Endothelial cell of umbilical vein (primary cell): Measurements from ENCODE around the gene SLC25A5. TPM values are rescaled to one million over a fixed set of nuclear protein-coding genes. Genes with fewer than 3 reads are reported as not detected.

ENCODE experiments used
- BruUV-seq: library from RNA; stranded (reverse); fragments of 400-500 nt; replicated peaks from 2 replicates; lab custom pipeline; 2021; lab: Mats Ljungman, UMichigan
- CTCF ChIA-PET: fragments of 300-600, 350-600 bp; sonication (Branson Sonifier 250); formaldehyde crosslinking; loops from one replicate; lab custom pipeline; 2021; ENCODE audit warnings: antibody characterized with exemption, inconsistent platforms; lab: Charles Lee
- POLR2A ChIA-PET: fragments of 300-600, 350-600 bp; sonication (Branson Sonifier 250); formaldehyde crosslinking; loops from one replicate; lab custom pipeline; 2021; ENCODE audit warnings: antibody characterized with exemption, inconsistent platforms; lab: Charles Lee
- DNase-seq: peaks from one replicate; pipeline ENCODE4 v3.0.0-alpha.2; 2011; ENCODE audit warnings: low read depth, low spot score
- FAIRE-seq: peaks from 2 replicates; lab custom pipeline; 2011; peaks lifted over from hg19 to GRCh38; lab: Jason Lieb, UNC
- H2AFZ ChIP-seq: 2 replicates; pipeline ENCODE4 v1.6.0; 2012; ENCODE audit warnings: low read depth, low read length, control low read depth, inconsistent platforms
- H3K27ac ChIP-seq: 2 replicates; pipeline ENCODE4 v1.5.1; 2011; ENCODE audit warnings: low read depth, mild to moderate bottlenecking, control low read depth, low read length, moderate library complexity; ENCODE audit not compliant: insufficient read depth
- H3K27me3 ChIP-seq, 2 experiments: 2 replicates each; pipeline versions ENCODE4 v1.6.0 to v1.6.1; 2011; ENCODE audit warnings: low read length in 2 of 2, mixed read lengths in 1 of 2; ENCODE audit not compliant: control insufficient read depth in 2 of 2, insufficient read depth in 2 of 2
- H3K36me3 ChIP-seq, 2 experiments: 2 replicates in 1 of 2; 3 replicates in 1 of 2; pipeline ENCODE4 v1.5.1; 2011; ENCODE audit warnings: low read length in 2 of 2, mild to moderate bottlenecking in 1 of 2, moderate library complexity in 1 of 2; ENCODE audit not compliant: control insufficient read depth in 2 of 2, insufficient read depth in 2 of 2; ENCODE audit errors: extremely low read depth in 1 of 2
- H3K4me1 ChIP-seq: 3 replicates; pipeline ENCODE4 v1.5.1; 2011; ENCODE audit warnings: mild to moderate bottlenecking, low read length; ENCODE audit not compliant: control insufficient read depth, insufficient read depth; ENCODE audit errors: extremely low read depth
- H3K4me2 ChIP-seq: 2 replicates; pipeline ENCODE4 v1.6.1; 2011; ENCODE audit warnings: low read length, control low read depth, mixed read lengths; ENCODE audit not compliant: insufficient read depth
- H3K4me3 ChIP-seq, 3 experiments: fragments of 200-600 bp in 1 of 3; sonication (generic), shearing (Covaris generic) in 1 of 3; replicated peaks in 1 of 3; 2 replicates each; pipeline ENCODE4 v1.5.1; 2011 to 2016; ENCODE audit warnings: control low read depth in 3 of 3, low read length in 3 of 3, mild to moderate bottlenecking in 2 of 3, inconsistent platforms in 1 of 3, low read depth in 1 of 3, moderate library complexity in 1 of 3; ENCODE audit not compliant: insufficient read depth in 1 of 3
- H3K79me2 ChIP-seq: 2 replicates; pipeline ENCODE4 v1.6.0; 2012; ENCODE audit warnings: low read length, inconsistent platforms; ENCODE audit not compliant: control insufficient read depth, insufficient read depth
- H3K9ac ChIP-seq: replicated peaks from 2 replicates; pipeline ENCODE3; 2011; ENCODE audit warnings: low read length, control low read depth; ENCODE audit not compliant: insufficient read depth; ENCODE audit errors: extremely low read depth
- H3K9me1 ChIP-seq: replicated peaks from 3 replicates; pipeline ENCODE4 v1.6.0; 2011; ENCODE audit warnings: mild to moderate bottlenecking, low read length; ENCODE audit not compliant: control insufficient read depth, insufficient read depth; ENCODE audit errors: extremely low read depth
- H3K9me3 ChIP-seq: replicated peaks from 2 replicates; pipeline ENCODE4 v1.5.1; 2012; ENCODE audit warnings: low read length, inconsistent platforms; ENCODE audit not compliant: control insufficient read depth, insufficient read depth
- H4K20me1 ChIP-seq: replicated peaks from 2 replicates; pipeline ENCODE3; 2011; ENCODE audit warnings: mild to moderate bottlenecking, low read length; ENCODE audit not compliant: control insufficient read depth, insufficient read depth; ENCODE audit errors: extremely low read depth
- EZH2 ChIP-seq: IDR thresholded peaks from 2 replicates; pipeline ENCODE4 v1.6.1; 2012; ENCODE audit warnings: borderline replicate concordance, low read depth, mild to moderate bottlenecking, moderate library complexity, low read length, inconsistent platforms; ENCODE audit not compliant: severe bottlenecking
- FOS ChIP-seq: IDR thresholded peaks from 2 replicates; pipeline ENCODE4 v1.6.1; 2011; ENCODE audit warnings: mild to moderate bottlenecking, low read length, moderate library complexity, borderline replicate concordance; ENCODE audit not compliant: insufficient read depth
- GATA2 ChIP-seq: IDR thresholded peaks from 2 replicates; pipeline ENCODE4 v1.7.0; 2011; ENCODE audit warnings: low read depth, mild to moderate bottlenecking, moderate library complexity, mixed read lengths, low read length; ENCODE audit not compliant: insufficient read length, insufficient read depth
- JUN ChIP-seq: IDR thresholded peaks from 2 replicates; pipeline ENCODE4 v1.6.1; 2011; ENCODE audit warnings: borderline replicate concordance, low read depth; ENCODE audit not compliant: insufficient read length, insufficient read depth
- MAX ChIP-seq: IDR thresholded peaks from 2 replicates; pipeline ENCODE4 v1.6.1; 2011; ENCODE audit not compliant: insufficient read depth, insufficient read length
- MYC ChIP-seq: IDR thresholded peaks from one replicate; pipeline ENCODE4 v1.6.1; 2011; ENCODE audit warnings: mild to moderate bottlenecking, low read depth, low read length
- POLR2A ChIP-seq: IDR thresholded peaks from 2 replicates; pipeline ENCODE4 v1.6.1; 2012; ENCODE audit warnings: low read depth, mild to moderate bottlenecking, control low read depth, low read length
- POLR2AphosphoS5 ChIP-seq: IDR thresholded peaks from 2 replicates; pipeline ENCODE4 v1.6.1; 2012; ENCODE audit warnings: low read depth, mild to moderate bottlenecking, control low read depth, low read length, moderate library complexity; ENCODE audit not compliant: insufficient read depth
- dilution Hi-C: fragments of 300-500 bp; cut with MboI; formaldehyde crosslinking; loops from one replicate; pipeline ENCODE4 v1.15.0; 2019; ENCODE audit warnings: low sequenced_read_pairs; ENCODE audit not compliant: extremely low pct_ligation_motif_present
- intact Hi-C: fragments of 100-400 bp; cut with micrococcal nuclease; formaldehyde crosslinking; loops from one replicate; pipeline ENCODE4 v1.10.0; 2022
- polyA plus RNA-seq, 4 experiments: library from polyadenylated mRNA; depleted of rRNA in 3 of 4; stranded (reverse) in 3 of 4; unstranded in 1 of 4; fragments of >200 nt; gene quantifications; 2 replicates each; pipeline versions ENCODE4 v1.2.1 to v1.2.3, GENCODE V29; 2011 to 2012; ENCODE audit warnings: missing spikeins in 1 of 4
- total RNA-seq: library from RNA; stranded (reverse); gene quantifications from 2 replicates; pipeline ENCODE4 v1.2.3, GENCODE V29; 2021
- TF ChIP-seq, protein P1 (sequence below), 2 donors: IDR thresholded peaks; 1 replicate in 1 of 2; 2 replicates in 1 of 2; pipeline ENCODE4 v1.5.1; 2011; ENCODE audit warnings: low read length in 2 of 2, mild to moderate bottlenecking in 2 of 2, moderate library complexity in 2 of 2, control low read depth in 1 of 2, inconsistent platforms in 1 of 2, low read depth in 1 of 2; ENCODE audit not compliant: insufficient read depth in 1 of 2; ENCODE audit errors: extremely low read depth in 1 of 2

SLC25A5 gene
- total and polyA plus RNA-seq, 2 donors (not counting 3 experiments of a cell fraction or from before 2014, with no cell fraction given), result 379 to 651 TPM

DNA sequence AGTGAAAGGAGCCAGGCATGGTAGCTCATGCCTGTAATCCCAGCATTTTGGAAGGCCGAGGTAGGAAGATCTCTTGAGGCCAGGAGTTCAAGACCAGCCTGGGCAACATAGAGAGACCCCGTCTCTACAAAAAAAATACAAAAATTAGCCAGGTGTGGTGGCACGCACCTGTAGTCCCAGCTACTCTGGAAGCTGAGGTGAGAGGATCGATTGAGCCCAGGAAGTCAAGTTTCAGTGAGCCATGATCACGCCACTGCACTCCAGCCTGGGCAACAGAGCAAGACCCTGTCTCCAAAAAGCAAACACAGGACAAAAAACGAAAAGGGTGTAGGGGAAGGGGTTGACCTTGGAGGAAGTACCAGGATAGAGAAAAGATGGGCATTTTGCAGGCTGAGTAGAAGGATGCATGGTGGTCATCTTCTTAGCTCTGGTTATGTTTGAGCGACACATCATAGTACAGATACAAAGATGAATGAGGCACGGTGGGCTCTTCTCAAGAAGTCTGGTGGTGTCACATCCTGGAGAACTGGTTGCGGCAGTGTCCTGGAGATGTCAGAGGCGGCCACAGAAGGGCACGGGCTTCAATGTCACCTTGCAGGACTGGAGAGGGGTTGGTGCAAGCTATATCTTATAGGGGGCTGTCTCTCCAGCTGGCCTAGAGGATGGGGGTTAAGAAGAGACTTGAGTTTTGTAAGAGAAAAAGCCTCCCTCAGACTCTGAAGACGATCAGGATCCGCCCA is 32.0 kb downstream of the SLC25A5 start:
- no peaks in the 10 kb centered on the region for H3K36me3 ChIP-seq
- H3K27me3 ChIP-seq, result peaks cover 0 to 2% of the 10 kb centered on the region in 2 experiments
- H3K9me3 ChIP-seq, result no peaks in the 10 kb centered on the region
- no peak overlapping the region for H3K4me2 ChIP-seq
- no TSS peak for BruUV-seq
- H3K4me1 ChIP-seq, result peaks cover 14% of the 10 kb centered on the region
- FAIRE-seq (no peak), DNase-seq (no peak)
- intact Hi-C loops (no loop called here), dilution Hi-C loops (no loop called here)
- ChIA-PET CTCF (no interaction called here), POLR2A (no interaction called here)
- H3K9me1 ChIP-seq, result no peaks in the 10 kb centered on the region
- TF ChIP-seq POLR2AphosphoS5 (no peak), GATA2 (no peak), JUN (no peak), FOS (no peak), MYC (no peak), MAX (no peak), POLR2A (no peak), EZH2 (no peak)
- TF ChIP-seq, protein P1, sequence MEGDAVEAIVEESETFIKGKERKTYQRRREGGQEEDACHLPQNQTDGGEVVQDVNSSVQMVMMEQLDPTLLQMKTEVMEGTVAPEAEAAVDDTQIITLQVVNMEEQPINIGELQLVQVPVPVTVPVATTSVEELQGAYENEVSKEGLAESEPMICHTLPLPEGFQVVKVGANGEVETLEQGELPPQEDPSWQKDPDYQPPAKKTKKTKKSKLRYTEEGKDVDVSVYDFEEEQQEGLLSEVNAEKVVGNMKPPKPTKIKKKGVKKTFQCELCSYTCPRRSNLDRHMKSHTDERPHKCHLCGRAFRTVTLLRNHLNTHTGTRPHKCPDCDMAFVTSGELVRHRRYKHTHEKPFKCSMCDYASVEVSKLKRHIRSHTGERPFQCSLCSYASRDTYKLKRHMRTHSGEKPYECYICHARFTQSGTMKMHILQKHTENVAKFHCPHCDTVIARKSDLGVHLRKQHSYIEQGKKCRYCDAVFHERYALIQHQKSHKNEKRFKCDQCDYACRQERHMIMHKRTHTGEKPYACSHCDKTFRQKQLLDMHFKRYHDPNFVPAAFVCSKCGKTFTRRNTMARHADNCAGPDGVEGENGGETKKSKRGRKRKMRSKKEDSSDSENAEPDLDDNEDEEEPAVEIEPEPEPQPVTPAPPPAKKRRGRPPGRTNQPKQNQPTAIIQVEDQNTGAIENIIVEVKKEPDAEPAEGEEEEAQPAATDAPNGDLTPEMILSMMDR (IDR thresholded peaks at IDR 0.05; ENCODE audit: extremely low read depth in 1 of 2, insufficient read depth in 1 of 2, low read depth in 1 of 2, low read length in 2 of 2), result no peak
- H3K79me2 ChIP-seq, result no peaks in the 10 kb centered on the region
- no peaks in the 10 kb centered on the region for H4K20me1 ChIP-seq
- H2AFZ ChIP-seq, result no peak overlapping the region
- H3K4me3 ChIP-seq, result no peak overlapping the region
- no peak overlapping the region for H3K9ac ChIP-seq
- no peak overlapping the region for H3K27ac ChIP-seq
